Measurements from ENCODE around the gene MEIS2. TPM values are rescaled to one million over a fixed set of nuclear protein-coding genes. Genes with fewer than 3 reads are reported as not detected.

The MEIS2 gene
- total RNA-seq, 1 donor: 43.7 TPM

DNA sequence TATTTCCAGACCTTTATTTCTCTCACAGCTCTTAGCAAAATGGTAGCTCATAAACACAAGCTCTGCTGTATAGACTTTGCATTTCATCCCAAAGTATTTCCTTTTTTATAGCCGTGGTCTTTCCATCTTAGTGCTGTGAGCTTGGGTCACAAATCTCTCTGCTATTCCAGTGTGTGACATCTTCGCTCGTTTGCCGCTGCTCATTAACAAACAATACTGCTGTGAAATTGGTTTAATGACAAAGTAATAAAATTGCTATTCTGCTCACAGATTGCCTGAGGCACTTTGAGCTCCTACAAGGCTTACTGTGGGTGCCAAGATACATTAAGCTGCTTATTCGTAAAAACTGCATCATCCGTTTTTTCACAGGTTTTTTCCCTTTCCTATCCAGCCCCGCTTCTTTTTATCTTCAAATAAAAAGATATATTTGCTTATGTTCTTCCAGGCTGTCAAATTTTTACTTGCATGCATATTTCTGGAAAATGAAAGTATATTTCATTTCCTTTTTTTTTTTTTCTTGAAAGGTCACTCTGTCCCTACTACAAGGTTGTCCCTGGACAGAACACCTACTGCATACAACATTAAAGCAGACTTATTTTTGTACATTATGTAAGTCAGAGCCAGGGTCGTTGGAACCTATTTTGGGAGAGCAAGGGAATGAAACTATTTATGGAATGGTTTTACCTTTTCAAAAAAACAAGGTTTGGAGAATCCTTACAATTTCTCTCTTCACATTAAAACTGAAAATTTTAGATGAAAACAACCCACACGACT, 174.5 kb downstream of the MEIS2 start:
- no peak for DNase-seq (ENCODE audit: low read depth)
- no peak overlapping the region for H3K4me3 ChIP-seq (ENCODE audit: low read depth, low read length)
- TF ChIP-seq, protein P1, sequence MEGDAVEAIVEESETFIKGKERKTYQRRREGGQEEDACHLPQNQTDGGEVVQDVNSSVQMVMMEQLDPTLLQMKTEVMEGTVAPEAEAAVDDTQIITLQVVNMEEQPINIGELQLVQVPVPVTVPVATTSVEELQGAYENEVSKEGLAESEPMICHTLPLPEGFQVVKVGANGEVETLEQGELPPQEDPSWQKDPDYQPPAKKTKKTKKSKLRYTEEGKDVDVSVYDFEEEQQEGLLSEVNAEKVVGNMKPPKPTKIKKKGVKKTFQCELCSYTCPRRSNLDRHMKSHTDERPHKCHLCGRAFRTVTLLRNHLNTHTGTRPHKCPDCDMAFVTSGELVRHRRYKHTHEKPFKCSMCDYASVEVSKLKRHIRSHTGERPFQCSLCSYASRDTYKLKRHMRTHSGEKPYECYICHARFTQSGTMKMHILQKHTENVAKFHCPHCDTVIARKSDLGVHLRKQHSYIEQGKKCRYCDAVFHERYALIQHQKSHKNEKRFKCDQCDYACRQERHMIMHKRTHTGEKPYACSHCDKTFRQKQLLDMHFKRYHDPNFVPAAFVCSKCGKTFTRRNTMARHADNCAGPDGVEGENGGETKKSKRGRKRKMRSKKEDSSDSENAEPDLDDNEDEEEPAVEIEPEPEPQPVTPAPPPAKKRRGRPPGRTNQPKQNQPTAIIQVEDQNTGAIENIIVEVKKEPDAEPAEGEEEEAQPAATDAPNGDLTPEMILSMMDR (IDR thresholded peaks at IDR 0.05; ENCODE audit: insufficient read depth, low read length): no peak

DNA sequence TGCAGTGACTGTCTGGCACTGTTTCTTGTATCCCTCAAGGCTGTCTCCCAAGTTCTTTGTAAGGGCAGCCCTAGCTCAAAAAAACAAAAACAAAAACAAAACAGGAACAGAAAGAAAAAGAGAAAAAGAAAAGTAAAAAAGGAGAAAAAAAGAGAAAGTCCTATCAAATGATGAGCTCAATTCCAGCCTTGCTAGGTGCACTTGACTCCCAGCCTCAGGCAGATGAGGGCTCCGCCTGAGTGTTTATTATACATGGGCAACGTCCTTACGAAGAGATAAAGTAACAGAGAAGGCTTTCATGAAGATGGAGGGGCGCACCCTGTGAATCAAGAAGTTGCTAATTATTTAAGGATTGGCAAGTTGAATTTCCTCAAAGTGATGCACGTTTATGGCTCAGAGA, 175.3 kb downstream of the MEIS2 start:
- no peak for DNase-seq (ENCODE audit: low read depth)
- H3K4me3 ChIP-seq (ENCODE audit: low read depth, low read length): no peak overlapping the region
- TF ChIP-seq, protein P1 (IDR thresholded peaks at IDR 0.05; ENCODE audit: insufficient read depth, low read length): no peak

DNA sequence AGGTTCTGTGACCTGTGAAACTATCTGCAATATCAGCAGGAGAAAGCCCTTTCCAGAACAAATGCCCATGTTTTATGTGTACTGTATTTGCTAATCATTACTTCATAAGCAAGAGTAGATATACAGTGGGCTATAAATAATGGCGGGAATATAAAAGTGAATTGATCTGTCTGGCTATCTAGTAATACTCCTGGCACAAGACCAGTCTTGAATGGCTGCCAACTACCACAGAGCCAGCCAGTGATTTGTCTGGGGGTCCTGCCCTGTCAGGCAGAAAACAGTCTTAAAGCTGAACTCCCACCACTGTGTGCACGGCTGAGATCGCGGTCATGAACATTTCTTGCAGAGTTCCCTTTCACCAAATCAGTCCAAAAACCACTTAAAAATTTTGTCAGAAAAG, 176.3 kb downstream of the MEIS2 start:
- no peak for DNase-seq (ENCODE audit: low read depth)
- no peak overlapping the region for H3K4me3 ChIP-seq (ENCODE audit: low read depth, low read length)
- TF ChIP-seq, protein P1 (IDR thresholded peaks at IDR 0.05; ENCODE audit: insufficient read depth, low read length): no peak

DNA sequence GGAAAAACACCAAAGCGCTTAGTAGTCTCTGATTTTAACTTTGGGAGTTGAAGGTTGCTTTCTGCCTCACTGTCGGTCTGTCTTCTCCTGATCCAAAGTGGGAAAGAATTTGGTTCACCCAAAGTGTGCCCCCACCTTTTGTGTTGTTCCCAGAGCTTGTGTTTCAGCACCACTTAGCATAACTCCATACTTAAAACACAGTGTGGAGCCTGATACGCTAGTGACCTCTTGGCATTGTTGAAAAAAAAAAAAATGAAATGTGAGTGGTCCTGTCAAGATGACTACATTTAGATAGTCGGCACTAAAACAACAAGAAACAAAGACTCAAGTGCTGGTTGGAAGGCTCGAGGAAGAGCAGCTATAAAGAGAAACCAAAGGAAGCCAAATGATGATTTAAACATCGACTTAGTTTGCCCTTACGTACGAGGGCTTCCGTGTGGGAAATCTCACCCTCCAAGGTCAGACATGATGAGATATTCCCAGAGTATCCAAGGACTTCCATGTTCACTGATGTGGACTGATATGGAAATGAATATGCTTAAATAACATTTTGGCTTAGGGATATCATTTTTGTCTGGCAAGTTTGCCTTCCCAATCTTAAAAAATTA, 178.8 kb downstream of the MEIS2 start:
- TF ChIP-seq, protein P1 (IDR thresholded peaks at IDR 0.05; ENCODE audit: insufficient read depth, low read length): no peak
- H3K4me3 ChIP-seq (ENCODE audit: low read depth, low read length): no peak overlapping the region
- peak; percentile 31 for DNase-seq (ENCODE audit: low read depth)

DNA sequence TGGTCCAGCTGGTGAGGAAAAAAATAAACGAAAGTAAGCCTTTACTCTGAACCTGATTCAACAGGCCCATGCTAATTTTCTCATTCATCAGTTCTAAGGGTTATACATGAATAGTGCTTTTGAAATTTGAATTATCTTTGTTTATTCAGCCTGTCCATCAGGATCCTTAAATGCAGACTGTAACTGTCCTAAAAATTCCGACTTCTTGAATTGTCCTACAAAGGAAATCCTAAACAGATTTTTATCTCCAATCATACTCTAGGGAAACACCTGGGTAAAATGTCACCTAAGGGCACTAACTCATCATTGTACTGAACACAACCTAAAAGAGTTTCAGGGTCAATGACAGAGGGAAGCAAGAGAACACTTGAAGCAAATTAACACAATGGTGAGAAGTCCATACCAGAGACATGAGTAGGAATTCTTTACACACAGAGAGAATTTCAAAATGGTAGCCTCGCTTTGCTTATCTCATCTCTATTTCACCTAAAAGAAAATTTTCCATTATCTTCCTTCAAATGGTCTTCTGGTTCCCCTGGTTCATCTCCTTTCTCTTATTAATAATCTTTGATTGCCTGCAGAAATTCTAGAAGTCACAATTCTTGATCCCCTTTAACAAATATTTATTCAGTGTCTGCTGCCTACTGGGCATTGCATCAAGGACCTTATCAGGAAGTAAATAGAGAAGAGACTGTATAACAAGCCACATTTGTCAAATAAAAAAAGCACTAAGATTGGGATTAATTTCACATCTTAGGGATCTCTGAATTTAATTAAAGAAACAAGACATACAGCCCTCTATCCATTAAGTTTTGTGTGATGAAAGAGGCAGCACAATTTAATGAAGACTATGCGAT, 182.7 kb downstream of the MEIS2 start:
- no peak for DNase-seq (ENCODE audit: low read depth)
- H3K4me3 ChIP-seq (ENCODE audit: low read depth, low read length): no peak overlapping the region
- TF ChIP-seq, protein P1 (IDR thresholded peaks at IDR 0.05; ENCODE audit: insufficient read depth, low read length): no peak

DNA sequence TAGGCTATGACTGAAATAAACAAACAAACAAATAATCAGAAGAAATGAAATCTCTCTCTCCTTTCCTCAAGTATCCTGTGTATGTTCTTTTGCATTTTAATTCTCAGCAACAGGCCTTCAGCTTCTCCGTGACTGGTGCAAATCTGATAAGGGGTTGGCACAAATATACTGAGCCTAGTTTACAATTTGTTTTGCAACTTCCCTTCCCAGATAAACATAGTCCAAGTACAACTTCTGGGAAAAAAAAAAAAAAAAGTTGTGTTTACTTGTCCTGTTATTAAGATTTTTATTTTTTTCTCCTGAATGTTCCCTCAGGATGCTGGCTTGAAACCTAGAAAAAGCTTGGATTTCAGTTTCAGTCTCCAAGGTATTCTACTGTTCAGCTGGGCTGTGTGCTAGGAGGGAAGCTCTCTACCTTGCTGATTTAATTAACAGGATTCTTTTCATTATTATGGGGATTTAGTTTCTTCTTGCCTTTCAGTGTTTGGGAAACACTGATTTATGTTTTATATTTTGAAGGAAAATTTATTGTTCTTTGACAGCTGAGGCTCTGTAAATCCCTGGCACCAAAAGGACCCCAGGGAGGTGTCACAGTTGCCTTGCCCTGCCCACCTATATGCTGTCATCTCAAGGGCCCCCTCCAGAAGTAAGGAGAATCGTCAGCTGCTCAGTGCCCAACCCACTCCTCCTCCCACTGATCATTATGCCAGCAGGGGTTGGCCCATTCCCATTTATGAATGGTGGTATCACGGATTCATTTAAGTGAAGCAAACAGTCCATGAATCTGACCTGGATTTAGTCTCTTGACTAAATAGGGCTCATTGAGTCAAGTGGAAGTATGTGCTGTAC, 185.2 kb downstream of the MEIS2 start:
- TF ChIP-seq, protein P1 (IDR thresholded peaks at IDR 0.05; ENCODE audit: insufficient read depth, low read length): no peak
- peak; percentile 77 for DNase-seq (ENCODE audit: low read depth)
- no peak overlapping the region for H3K4me3 ChIP-seq (ENCODE audit: low read depth, low read length)
